UCSD-AML1 (cell line): ENCODE measurements around the gene GLO1.

Experiments
- DNase-seq: peaks from one replicate; lab custom pipeline; 2025; ENCODE audit not compliant: unreplicated experiment; lab: John Stamatoyannopoulos, UW

The GLO1 gene

GRCh38 chr6:38702558-38703397 is at the start of gene GLO1:
Gene GLO1 (minus strand): TSS chr6:38703145. CDS start chr6:38703054, 91 bp downstream.
- peak; percentile 95 for DNase-seq

GRCh38 chr6:38750968-38751615 is 48.1 kb upstream of the GLO1 start:
- DNase-seq: no peak

GRCh38 chr6:38749473-38749872 is 46.5 kb upstream of the GLO1 start:
- no peak for DNase-seq

GRCh38 chr6:38739532-38739931 is 36.6 kb upstream of the GLO1 start:
- no peak for DNase-seq

- DNase-seq: no peak
These were observed 35.3 kb upstream of the GLO1 start for GRCh38 chr6:38738261-38738660.

- no peak for DNase-seq
These were observed 34.0 kb upstream of the GLO1 start for GRCh38 chr6:38736951-38737350.

GRCh38 chr6:38730140-38730862 is 27.4 kb upstream of the GLO1 start:
- no peak for DNase-seq

- DNase-seq: no peak
These were observed 25.3 kb upstream of the GLO1 start for GRCh38 chr6:38728203-38728602.

GRCh38 chr6:38725414-38726183 is 22.7 kb upstream of the GLO1 start:
- no peak for DNase-seq

- DNase-seq: no peak
These were observed 21.4 kb upstream of the GLO1 start for GRCh38 chr6:38724343-38724742.

- no peak for DNase-seq
These were observed 20.8 kb upstream of the GLO1 start for GRCh38 chr6:38723783-38724182.

- DNase-seq: no peak
These were observed 19.9 kb upstream of the GLO1 start for GRCh38 chr6:38722727-38723334.

GRCh38 chr6:38722038-38722437 is 19.1 kb upstream of the GLO1 start:
- DNase-seq: no peak

- no peak for DNase-seq
These were observed 17.4 kb upstream of the GLO1 start for GRCh38 chr6:38720295-38720694.

- DNase-seq: no peak
These were observed 16.4 kb upstream of the GLO1 start for GRCh38 chr6:38719358-38719757.

GRCh38 chr6:38716825-38717224 is 13.9 kb upstream of the GLO1 start:
- DNase-seq: no peak

GRCh38 chr6:38715016-38715689 is 12.2 kb upstream of the GLO1 start, which contains the start of gene DNAH8:
Gene DNAH8 (plus strand): TSS chr6:38715311. CDS start chr6:38722810, 7,499 bp downstream.
- DNase-seq: no peak

- DNase-seq: no peak
These were observed 11.5 kb upstream of the GLO1 start for GRCh38 chr6:38714239-38715015.

GRCh38 chr6:38713812-38714211 is 10.9 kb upstream of the GLO1 start:
- peak; percentile 36 for DNase-seq
